GM10266 (cell line): ENCODE data around the gene CFAP20DC.
"Not testable (repeated sequence)": the region's sequence is repeated elsewhere in the genome, so short reads cannot be mapped to it uniquely, and the experiment has no call there.

Experiments used
- DNase-seq: peaks from one replicate; pipeline ENCODE4 v3.0.0; 2012; ENCODE audit errors: extremely low spot score
- CTCF ChIP-seq: IDR thresholded peaks from 2 replicates; pipeline ENCODE4 v1.5.1; 2012; ENCODE audit warnings: mild to moderate bottlenecking, low read depth; ENCODE audit not compliant: control insufficient read depth, insufficient read depth; ENCODE audit errors: missing control alignments

Gene CFAP20DC

GRCh38 chr3:59049671-59050331 lies at the start of gene CFAP20DC:
CFAP20DC (minus strand) TSS chr3:59050025; CDS start chr3:59049631, 394 bp downstream.
- peak; percentile 90 for DNase-seq

GRCh38 chr3:59098516-59098915 lies 48.7 kb upstream of the CFAP20DC start:
- not testable (repeated sequence) for DNase-seq

More at GRCh38 chr3:59049671-59050331, at the start of gene CFAP20DC:
- TF ChIP-seq CTCF: no peak

GRCh38 chr3:59094446-59094845 lies 44.6 kb upstream of the CFAP20DC start:
- DNase-seq: no peak
- no peak for TF ChIP-seq CTCF

GRCh38 chr3:59093521-59093920 lies 43.7 kb upstream of the CFAP20DC start:
- DNase-seq: no peak
- no peak for TF ChIP-seq CTCF

- DNase-seq: no peak
Measured at GRCh38 chr3:59088761-59089160, 38.9 kb upstream of the CFAP20DC start.

GRCh38 chr3:59085976-59086375 lies 36.2 kb upstream of the CFAP20DC start:
- no peak for TF ChIP-seq CTCF
- no peak for DNase-seq

More at GRCh38 chr3:59088761-59089160, 38.9 kb upstream of the CFAP20DC start:
- no peak for TF ChIP-seq CTCF

GRCh38 chr3:59084583-59084982 lies 34.8 kb upstream of the CFAP20DC start:
- DNase-seq: no peak

More at GRCh38 chr3:59084583-59084982, 34.8 kb upstream of the CFAP20DC start:
- TF ChIP-seq CTCF: no peak
